GM19395 (cell line): Measurements from ENCODE around the gene TTLL9.

ENCODE experiments used
- ATAC-seq: cut with Tn5 transposase; IDR thresholded peaks from one replicate; pipeline ENCODE4 v1.9.1; 2021; ENCODE audit warnings: mild to moderate bottlenecking, moderate library complexity; ENCODE audit not compliant: unreplicated experiment

TTLL9 gene

GRCh38 chr20:31836853-31837608 lies 33.4 kb upstream of the TTLL9 start:
- ATAC-seq = no peak

GRCh38 chr20:31837896-31838397 lies 32.5 kb upstream of the TTLL9 start:
- ATAC-seq = no peak

GRCh38 chr20:31838646-31839292 lies 31.7 kb upstream of the TTLL9 start:
- ATAC-seq = no peak

GRCh38 chr20:31839782-31840487 lies 30.5 kb upstream of the TTLL9 start:
- ATAC-seq = no peak

DNA sequence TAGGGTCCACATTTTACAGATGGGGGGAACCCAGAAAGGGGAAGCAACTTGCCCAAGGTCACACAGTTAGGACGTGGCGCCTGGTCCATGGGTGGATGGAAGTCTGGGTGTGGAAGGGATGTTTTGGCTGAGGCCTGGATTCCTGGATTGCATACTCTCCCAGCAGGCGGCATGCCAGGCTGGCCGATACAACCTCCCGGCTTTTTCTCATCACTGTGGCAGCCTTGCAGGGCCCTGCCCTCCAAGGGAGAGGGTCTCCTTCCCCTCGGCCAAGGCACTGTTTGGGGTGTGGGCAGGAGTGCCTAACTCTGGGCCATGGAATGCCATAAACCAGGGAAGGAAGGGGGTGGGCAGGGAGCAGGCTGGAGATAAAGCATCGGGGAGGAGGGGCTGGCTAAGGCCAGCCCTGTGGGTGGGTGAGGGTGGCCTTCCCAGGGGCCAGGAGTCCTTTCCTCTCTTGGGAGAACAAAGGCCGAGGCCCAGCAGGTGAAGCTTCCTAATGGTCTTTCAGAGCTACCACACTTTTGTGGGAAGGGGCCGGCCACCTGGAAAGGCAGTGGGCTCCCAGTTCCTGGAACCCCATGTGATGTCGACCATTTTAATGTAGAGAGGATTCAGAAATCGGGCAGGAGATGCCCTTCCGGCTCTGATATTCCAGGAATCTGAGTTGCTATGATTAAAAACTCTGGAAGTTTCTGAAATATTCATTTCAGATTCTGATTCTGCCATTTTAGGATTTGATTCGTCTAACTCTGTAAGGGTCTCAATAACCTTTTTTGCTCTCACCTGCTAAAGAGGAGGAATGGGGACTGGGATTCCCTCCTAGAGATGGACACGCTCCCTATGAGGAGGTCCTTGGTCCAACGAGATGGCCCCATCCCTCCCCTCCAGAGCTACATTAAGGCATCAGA lies 29.3 kb upstream of the TTLL9 start:
- ATAC-seq = no peak

- no peak for ATAC-seq
Observed at GRCh38 chr20:31841928-31842327, 28.5 kb upstream of the TTLL9 start.

DNA sequence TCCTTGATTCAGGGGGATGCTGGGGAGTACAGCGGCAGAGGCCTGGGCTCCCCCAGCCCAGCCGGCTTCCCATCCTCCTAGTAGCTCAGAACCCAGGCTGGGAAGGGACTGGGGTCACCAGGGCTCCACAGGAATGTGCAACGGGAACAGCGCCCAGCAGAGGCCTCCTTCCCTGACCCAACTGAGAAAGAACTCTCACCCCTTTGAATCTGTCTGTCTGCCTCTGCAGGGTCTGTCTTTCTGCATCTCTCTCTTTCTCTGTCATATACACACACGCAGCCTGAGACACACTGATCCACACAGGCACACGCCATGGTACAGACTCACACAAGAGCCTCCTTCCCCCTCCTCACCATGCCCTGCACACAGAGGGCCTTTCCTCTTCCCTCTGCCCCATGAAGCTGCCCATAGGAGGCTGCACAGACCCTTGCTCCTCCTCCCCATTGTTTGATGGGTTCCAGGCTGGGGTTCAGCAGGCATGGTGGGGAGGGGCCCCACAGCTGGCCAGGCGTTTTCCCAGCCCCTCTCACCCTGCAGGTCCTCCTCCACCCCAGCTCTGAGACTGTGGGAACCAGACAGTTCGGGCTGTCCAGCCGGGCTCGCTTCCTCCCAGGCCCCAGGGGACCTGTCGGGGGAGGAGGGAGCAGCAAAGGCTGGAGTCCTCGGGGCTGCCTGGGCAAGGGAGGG lies 27.8 kb upstream of the TTLL9 start:
- ATAC-seq = no peak

- no peak for ATAC-seq
Observed at GRCh38 chr20:31843288-31843687, 27.1 kb upstream of the TTLL9 start.

- no peak for ATAC-seq
Observed at GRCh38 chr20:31843881-31844280, 26.6 kb upstream of the TTLL9 start.

GRCh38 chr20:31844737-31845299 lies 25.6 kb upstream of the TTLL9 start:
- ATAC-seq = no peak

DNA sequence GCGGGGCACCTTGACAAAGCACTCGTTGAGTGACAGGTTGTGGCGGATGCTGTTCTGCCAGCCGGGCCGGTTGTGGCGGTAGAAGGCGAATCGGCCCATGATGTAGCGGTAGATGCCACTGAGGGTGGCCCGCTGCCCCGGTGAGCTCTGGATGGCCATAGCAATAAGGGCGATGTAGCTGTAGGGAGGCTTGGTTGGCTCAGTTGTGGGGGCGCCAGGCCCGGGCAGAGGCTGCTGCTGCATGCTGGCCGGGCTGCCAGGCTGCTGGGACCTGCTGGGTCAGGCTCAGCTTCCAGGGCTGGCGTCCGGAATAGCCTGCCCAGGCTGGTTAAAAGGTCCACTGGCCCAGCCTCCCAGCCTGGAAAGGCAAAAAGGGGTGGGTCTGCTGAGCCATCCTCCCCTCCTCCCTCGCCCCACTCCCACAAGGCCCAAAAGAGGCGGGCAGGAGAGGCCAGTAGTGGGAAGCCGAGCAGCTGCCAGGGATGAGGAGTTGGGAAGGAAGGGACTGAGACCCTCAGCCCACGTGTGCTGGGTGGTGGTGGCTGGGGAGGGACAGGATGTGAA lies 25.1 kb upstream of the TTLL9 start, which contains the start of gene FOXS1:
TSS of gene FOXS1 (minus strand) at position 305 of the 564 bp plus-strand sequence. CDS start at position 243, 62 bp downstream.
- ATAC-seq = no peak

DNA sequence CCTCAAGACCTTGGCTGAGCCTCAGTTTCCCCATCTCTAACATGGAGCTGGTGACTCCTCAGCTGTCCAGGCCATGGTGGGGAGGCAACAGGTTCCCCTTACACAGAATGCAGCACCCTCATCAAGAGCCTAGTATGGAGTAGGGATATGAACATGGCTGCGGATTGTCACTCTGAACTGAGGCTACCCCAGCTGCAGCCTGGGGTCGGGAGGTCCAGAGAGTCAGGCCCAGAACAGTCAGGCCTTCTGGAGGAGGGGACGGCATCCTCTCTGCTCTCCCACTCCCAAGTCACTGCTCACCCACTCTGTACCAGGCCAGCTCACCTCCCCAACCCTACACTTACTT lies 23.7 kb upstream of the TTLL9 start:
- no peak for ATAC-seq

DNA sequence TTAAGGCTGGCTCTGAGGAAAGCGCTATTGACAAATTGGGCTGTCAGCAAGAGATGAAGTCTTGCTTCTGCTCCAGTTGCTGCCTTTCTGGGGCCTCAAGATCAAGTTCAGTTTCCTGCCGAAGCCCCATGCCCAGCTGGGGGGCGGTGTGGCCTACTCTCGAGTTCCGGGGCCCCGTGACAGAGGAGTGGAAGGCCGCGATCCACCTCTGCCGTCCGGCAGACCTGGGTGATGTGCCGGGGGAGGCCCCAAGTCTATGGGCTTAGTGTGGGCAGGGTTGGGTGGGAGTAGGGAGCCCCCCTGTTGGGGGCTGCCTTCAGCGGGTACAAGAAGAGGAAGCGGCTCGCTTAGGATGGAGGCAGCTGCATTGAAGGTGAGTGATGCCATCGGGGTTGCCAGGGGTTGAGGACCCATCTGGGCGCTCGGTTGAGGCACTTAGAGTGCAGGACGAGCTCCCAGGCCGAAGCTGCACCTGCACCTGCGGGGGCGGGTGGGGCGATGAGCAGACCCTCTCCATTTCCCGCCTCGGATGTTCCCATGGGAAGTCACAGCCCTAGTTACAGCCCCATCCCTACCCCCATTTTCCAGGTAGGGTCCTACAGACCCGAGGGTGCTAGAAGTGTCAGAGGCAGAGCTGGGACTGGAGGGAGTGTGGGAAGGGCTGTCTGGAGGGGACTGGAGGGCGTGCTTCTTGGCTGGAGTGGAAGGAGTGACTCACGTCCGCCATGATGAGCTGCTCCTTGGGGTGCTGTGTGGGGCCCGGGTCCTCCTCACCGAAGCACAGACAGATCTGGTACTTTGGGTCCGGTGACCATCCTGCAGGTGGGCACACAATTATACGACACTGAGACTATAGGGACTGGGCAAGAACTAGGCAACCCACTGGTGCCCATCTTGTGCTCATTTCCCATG lies 22.1 kb upstream of the TTLL9 start:
- ATAC-seq = no peak

GRCh38 chr20:31849306-31849930 lies 21.0 kb upstream of the TTLL9 start:
- ATAC-seq = no peak

GRCh38 chr20:31851240-31851955 lies 19.0 kb upstream of the TTLL9 start:
- no peak for ATAC-seq

DNA sequence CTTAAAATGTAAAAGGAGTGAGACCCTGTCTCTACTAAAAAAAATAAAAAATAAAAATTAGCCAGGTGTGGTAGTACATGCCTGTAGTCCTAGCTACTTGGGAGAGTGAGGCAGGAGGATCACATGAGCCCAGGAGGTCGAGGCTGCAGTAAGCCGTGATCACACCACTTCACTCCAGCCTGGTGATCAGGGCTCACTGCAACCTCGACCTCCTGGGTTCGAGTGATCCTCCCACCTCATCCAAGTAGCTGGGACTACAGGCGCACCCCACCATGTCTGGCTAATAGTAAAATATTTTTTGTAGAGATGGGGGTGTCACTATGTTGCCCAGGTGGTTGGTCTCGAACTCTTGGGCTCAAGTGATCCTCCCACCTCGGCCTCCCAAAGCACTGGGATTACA lies 17.0 kb upstream of the TTLL9 start:
- no peak for ATAC-seq

DNA sequence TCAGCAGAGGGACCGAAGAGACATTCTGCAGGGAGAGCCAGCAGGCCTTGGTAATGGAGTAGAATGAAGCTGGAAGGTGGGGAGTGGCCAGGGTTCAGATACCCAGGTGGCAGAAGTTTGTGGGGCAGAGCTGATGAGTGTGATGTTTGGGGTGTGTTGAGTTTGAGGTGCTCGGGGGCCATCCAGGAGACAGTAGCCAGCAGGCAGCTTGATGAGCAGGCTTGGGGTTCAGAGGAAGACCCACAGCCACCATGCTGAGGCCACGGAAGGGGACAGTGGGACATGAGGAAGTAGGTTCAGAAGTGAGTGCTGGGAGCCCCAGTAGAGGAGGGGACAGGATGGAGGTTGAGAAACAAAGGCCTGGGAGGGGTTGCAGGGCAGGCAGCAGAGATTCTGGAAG lies 13.9 kb upstream of the TTLL9 start:
- ATAC-seq = no peak
